B cell (primary cell): Measurements from ENCODE around the gene RUVBL2. TPM values are rescaled to one million over a fixed set of nuclear protein-coding genes. Genes with fewer than 3 reads are reported as not detected.

Source experiments
- ATAC-seq: fragments of 200-7000 bp; cut with Tn5 transposase; one replicate; pipeline ENCODE4 v1.10.0; 2021; ENCODE audit warnings: low read depth, mild to moderate bottlenecking, moderate number of reproducible peaks, moderate library complexity
- CTCF ChIA-PET: fragments of 350-600 bp; sonication (Branson Sonifier 250); formaldehyde crosslinking; loops from one replicate; lab custom pipeline; 2021; ENCODE audit warnings: antibody characterized with exemption, inconsistent platforms; lab: Charles Lee
- POLR2A ChIA-PET: fragments of 350-600 bp; sonication (Branson Sonifier 250); formaldehyde crosslinking; loops from one replicate; lab custom pipeline; 2021; ENCODE audit warnings: antibody characterized with exemption; lab: Charles Lee
- DNase-seq: peaks from one replicate; pipeline ENCODE4 v3.0.0; 2013
- H2AFZ ChIP-seq: 2 replicates; pipeline ENCODE4 v1.6.1; 2012; ENCODE audit warnings: mild to moderate bottlenecking, low read depth, low read length; ENCODE audit not compliant: insufficient read depth, poor library complexity, severe bottlenecking
- H3K27ac ChIP-seq, 2 donors: 1 replicate in 1 of 2; 2 replicates in 1 of 2; pipeline ENCODE4 v1.5.1; 2012 to 2013; ENCODE audit warnings: low read length in 2 of 2, mild to moderate bottlenecking in 2 of 2, moderate library complexity in 1 of 2
- H3K27me3 ChIP-seq, 4 experiments: fragments of 200-600 bp in 1 of 4; sonication (generic) in 1 of 4; replicated peaks in 1 of 4; 1 replicate in 2 of 4; 2 replicates in 2 of 4; pipeline versions ENCODE4 v1.6.1 to v1.7.0; 2013 to 2016; ENCODE audit warnings: low read length in 3 of 4, mild to moderate bottlenecking in 2 of 4, mixed read lengths in 1 of 4, moderate library complexity in 1 of 4; ENCODE audit not compliant: insufficient read depth in 4 of 4, control insufficient read depth in 3 of 4; ENCODE audit errors: control extremely low read depth in 1 of 4
- H3K36me3 ChIP-seq, 2 experiments: replicated peaks in 1 of 2; 1 replicate in 1 of 2; 2 replicates in 1 of 2; pipeline versions ENCODE4 v1.6.1 to v1.7.1; 2013; ENCODE audit warnings: low read length in 1 of 2; ENCODE audit not compliant: insufficient read depth in 2 of 2, control insufficient read depth in 1 of 2; ENCODE audit errors: control extremely low read depth in 1 of 2, extremely low read depth in 1 of 2
- H3K4me1 ChIP-seq, 2 donors: fragments of 200-600 bp in 1 of 2; sonication (generic) in 1 of 2; 1 replicate in 1 of 2; 2 replicates in 1 of 2; pipeline versions ENCODE4 v1.5.1 to v1.6.1; 2013 to 2017; ENCODE audit warnings: low read length in 2 of 2; ENCODE audit not compliant: control insufficient read depth in 2 of 2, insufficient read depth in 2 of 2
- H3K4me2 ChIP-seq: replicated peaks from 2 replicates; pipeline ENCODE3; 2012; ENCODE audit warnings: mild to moderate bottlenecking, low read depth, low read length; ENCODE audit not compliant: poor library complexity, severe bottlenecking
- H3K4me3 ChIP-seq, 5 experiments: fragments of 200-600 bp in 1 of 5; sonication (generic) in 1 of 5; 1 replicate in 3 of 5; 2 replicates in 2 of 5; pipeline versions ENCODE4 v1.5.1 to v1.7.0; 2011 to 2016; ENCODE audit warnings: low read length in 4 of 5, mild to moderate bottlenecking in 4 of 5, low read depth in 2 of 5, control low read depth in 1 of 5, moderate library complexity in 1 of 5; ENCODE audit not compliant: insufficient read depth in 1 of 5; ENCODE audit errors: control extremely low read depth in 1 of 5, extremely low read depth in 1 of 5
- H3K79me2 ChIP-seq: fragments of 200-600 bp; sonication (generic); one replicate; pipeline ENCODE4 v1.6.0; 2016; ENCODE audit warnings: low read length; ENCODE audit not compliant: control insufficient read depth, insufficient read depth
- H3K9ac ChIP-seq: fragments of 200-600 bp; sonication (generic); 2 replicates; pipeline ENCODE4 v1.6.1; 2017; ENCODE audit warnings: mild to moderate bottlenecking, low read length, moderate library complexity
- H3K9me3 ChIP-seq, 3 donors: one replicate each; pipeline versions ENCODE4 v1.6.1 to v1.7.1; 2013; ENCODE audit warnings: low read length in 2 of 3; ENCODE audit not compliant: control insufficient read depth in 2 of 3, insufficient read depth in 1 of 3; ENCODE audit errors: control extremely low read depth in 1 of 3
- H4K20me1 ChIP-seq: 2 replicates; pipeline ENCODE4 v1.6.0; 2012; ENCODE audit warnings: mild to moderate bottlenecking, low read length; ENCODE audit not compliant: insufficient read depth, control insufficient read depth, poor library complexity, severe bottlenecking
- H3K27ac Mint-ChIP-seq: one replicate; pipeline ENCODE4 v1.8.0; 2021; ENCODE audit warnings: mixed read lengths
- H3K27me3 Mint-ChIP-seq: one replicate; pipeline ENCODE4 v1.8.0; 2021; ENCODE audit warnings: mixed read lengths
- H3K4me1 Mint-ChIP-seq: one replicate; pipeline ENCODE4 v1.8.0; 2021; ENCODE audit warnings: mixed read lengths
- H3K4me3 Mint-ChIP-seq: one replicate; pipeline ENCODE4 v1.8.0; 2021; ENCODE audit warnings: mixed read lengths
- H3K9me3 Mint-ChIP-seq: one replicate; pipeline ENCODE4 v1.8.0; 2022; ENCODE audit warnings: mixed read lengths; ENCODE audit not compliant: insufficient read depth
- EZH2 ChIP-seq: IDR thresholded peaks from 2 replicates; pipeline ENCODE4 v1.6.1; 2012; ENCODE audit warnings: borderline replicate concordance, low read depth, mild to moderate bottlenecking, moderate library complexity, low read length; ENCODE audit not compliant: insufficient read depth, poor library complexity, severe bottlenecking
- WGBS: methylation state at CpG from one replicate; pipeline ENCODE4 v1.1.5; 2013; ENCODE audit warnings: missing lambda C conversion rate; ENCODE audit not compliant: insufficient coverage; 5-methylcytosine and 5-hydroxymethylcytosine counted together
- intact Hi-C: fragments of 100-400 bp; cut with micrococcal nuclease; formaldehyde crosslinking; loops from one replicate; pipeline ENCODE4 v1.10.0; 2022
- polyA plus RNA-seq: library from polyadenylated mRNA; depleted of rRNA; stranded (reverse); fragments of >200 nt; gene quantifications from 2 replicates; pipeline ENCODE4 v1.2.3, GENCODE V29; 2012
- total RNA-seq, 2 donors: library from RNA; stranded (reverse); fragments of 120-200 nt in 1 of 2; gene quantifications; 1 replicate in 1 of 2; 2 replicates in 1 of 2; pipeline versions ENCODE4 v1.2.3 to v1.2.4, GENCODE V29; 2013 to 2022
- TF ChIP-seq, protein P1 (sequence below): fragments of 200-600 bp; IDR thresholded peaks from one replicate; pipeline ENCODE4 v1.8.0; 2022; ENCODE audit warnings: antibody characterized with exemption, mild to moderate bottlenecking

Gene RUVBL2
- total and polyA plus RNA-seq, 2 donors (not counting 1 experiment from before 2014, with no cell fraction given): 36.1 to 57.4 TPM

DNA sequence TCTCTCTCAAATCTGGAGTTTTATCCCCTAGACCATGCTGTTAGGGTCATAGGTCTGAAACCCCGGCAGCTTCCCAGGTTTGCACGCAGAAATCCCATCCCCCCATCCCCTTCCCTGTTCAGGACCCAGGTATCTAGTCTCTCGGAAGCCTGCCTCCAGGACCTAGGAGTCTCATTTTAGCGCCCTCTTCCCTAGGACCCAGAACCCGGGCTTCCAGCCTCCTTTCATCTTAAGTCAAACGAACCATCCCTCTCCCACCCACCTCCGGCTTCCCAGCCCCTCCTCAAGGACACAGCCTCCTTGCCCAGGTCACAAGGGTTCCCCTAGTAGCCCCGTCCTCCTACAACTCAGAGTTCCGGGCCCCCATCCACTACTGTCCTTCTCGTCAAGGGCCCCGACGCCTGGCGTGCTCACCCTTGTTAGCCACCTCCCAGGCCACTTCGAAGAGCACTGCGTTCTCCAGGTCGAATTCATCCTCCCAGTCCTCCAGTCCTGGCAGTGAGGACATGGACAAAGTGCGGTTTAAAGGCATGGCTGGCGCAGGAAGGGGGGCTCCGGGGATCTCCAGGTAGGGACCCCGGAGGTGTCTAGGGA is 1.0 kb upstream of the RUVBL2 start:
- intact Hi-C loops: loop anchor here (1.0 to 10.0 kb wide), 9 partner anchors 14 to 216 kb away; partner anchors contain the start of genes C19orf73, FTL, LIN7B and NUCB1
- Histone ChIP-seq H2AFZ (peak overlapping the region; percentile 94), H4K20me1 (peaks cover 8% of the 10 kb centered on the region), H3K9me3 (no peaks in the 10 kb centered on the region), H3K36me3 (peaks cover 0 to 7% of the 10 kb centered on the region in 2 experiments), H3K4me1 (peaks cover 15 to 27% of the 10 kb centered on the region in 2 donors), H3K4me3 (peak overlapping the region; percentile 61 to 94 (median 79)), H3K79me2 (peaks cover 62% of the 10 kb centered on the region), H3K9ac (peak overlapping the region; percentile 94), H3K27ac (peak overlapping the region; percentile 49 to 70), H3K27me3 (no peaks in the 10 kb centered on the region), H3K4me2 (peak overlapping the region; percentile 99)
- no peaks in the 10 kb centered on the region for H3K27me3 Mint-ChIP-seq
- peak overlapping the region; percentile 92 for H3K27ac Mint-ChIP-seq
- ATAC-seq (no peak), DNase-seq (no peak)
- under 1% methylated on average over 17 of the region's 20 CpGs for WGBS
- peak overlapping the region; percentile 94 for H3K4me3 Mint-ChIP-seq
- TF ChIP-seq, protein P1, sequence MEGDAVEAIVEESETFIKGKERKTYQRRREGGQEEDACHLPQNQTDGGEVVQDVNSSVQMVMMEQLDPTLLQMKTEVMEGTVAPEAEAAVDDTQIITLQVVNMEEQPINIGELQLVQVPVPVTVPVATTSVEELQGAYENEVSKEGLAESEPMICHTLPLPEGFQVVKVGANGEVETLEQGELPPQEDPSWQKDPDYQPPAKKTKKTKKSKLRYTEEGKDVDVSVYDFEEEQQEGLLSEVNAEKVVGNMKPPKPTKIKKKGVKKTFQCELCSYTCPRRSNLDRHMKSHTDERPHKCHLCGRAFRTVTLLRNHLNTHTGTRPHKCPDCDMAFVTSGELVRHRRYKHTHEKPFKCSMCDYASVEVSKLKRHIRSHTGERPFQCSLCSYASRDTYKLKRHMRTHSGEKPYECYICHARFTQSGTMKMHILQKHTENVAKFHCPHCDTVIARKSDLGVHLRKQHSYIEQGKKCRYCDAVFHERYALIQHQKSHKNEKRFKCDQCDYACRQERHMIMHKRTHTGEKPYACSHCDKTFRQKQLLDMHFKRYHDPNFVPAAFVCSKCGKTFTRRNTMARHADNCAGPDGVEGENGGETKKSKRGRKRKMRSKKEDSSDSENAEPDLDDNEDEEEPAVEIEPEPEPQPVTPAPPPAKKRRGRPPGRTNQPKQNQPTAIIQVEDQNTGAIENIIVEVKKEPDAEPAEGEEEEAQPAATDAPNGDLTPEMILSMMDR: no peak
- TF ChIP-seq EZH2: no peak
- ChIA-PET POLR2A (interaction anchor here (0.6 to 1.4 kb wide), 14 partner anchors 9 to 1386 kb away, joined by 3 to 17 read pairs (median 4); partner anchors contain the start of genes BAX, CA11, FTL and HSD17B14), CTCF (interaction anchor here (0.5 to 3.4 kb wide), 29 partner anchors 8 to 574 kb away, joined by 3 to 17 read pairs (median 4); partner anchors contain the start of genes DHDH, FTL, HSD17B14 and LIN7B)
- peaks cover 37% of the 10 kb centered on the region for H3K4me1 Mint-ChIP-seq
- H3K9me3 Mint-ChIP-seq: no peaks in the 10 kb centered on the region

DNA sequence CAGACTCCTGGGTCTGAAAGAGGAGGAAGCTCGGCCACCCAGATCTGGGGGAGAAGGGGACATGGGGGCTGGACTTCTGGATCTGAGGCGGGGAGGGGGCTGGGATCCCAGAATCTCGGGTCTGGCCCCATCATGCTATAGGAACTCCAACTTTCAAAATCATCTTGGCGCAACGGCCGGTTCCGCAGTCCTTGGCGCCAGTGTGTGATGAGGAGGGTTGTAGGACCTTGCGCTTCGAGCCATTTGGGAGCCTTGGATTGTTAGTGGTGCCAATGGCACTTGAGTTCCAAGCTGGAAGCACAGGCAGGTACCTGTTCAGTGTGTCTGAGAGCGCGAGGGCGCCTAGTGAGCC is 324 bp downstream of the RUVBL2 start:
- H3K4me1 Mint-ChIP-seq: peaks cover 34% of the 10 kb centered on the region
- peaks cover 19% of the 10 kb centered on the region for H4K20me1 ChIP-seq
- peaks cover 15 to 27% of the 10 kb centered on the region in 2 donors for H3K4me1 ChIP-seq

More for the DNA sequence above, 324 bp downstream of the RUVBL2 start:
- POLR2A ChIA-PET: interaction anchor here (0.7 to 1.4 kb wide), 9 partner anchors 11 to 375 kb away, joined by 3 to 17 read pairs (median 7); partner anchors contain the start of genes FTL, RPL18 and SPHK2
- ATAC-seq (no peak), DNase-seq (no peak)
- Histone ChIP-seq H3K27me3 (no peaks in the 10 kb centered on the region), H3K27ac (peak overlapping the region; percentile 77 to 89), H3K79me2 (peaks cover 72% of the 10 kb centered on the region), H3K9me3 (no peaks in the 10 kb centered on the region), H3K36me3 (peaks cover 0 to 4% of the 10 kb centered on the region in 2 experiments), H2AFZ (peak overlapping the region; percentile 94), H3K4me2 (peak overlapping the region; percentile 99), H3K4me3 (peak overlapping the region; percentile 26 to 94 (median 77)), H3K9ac (peak overlapping the region; percentile 94)
- CTCF ChIA-PET: interaction anchor here (0.6 to 3.4 kb wide), 20 partner anchors 9 to 214 kb away, joined by 3 to 17 read pairs (median 4); partner anchors contain the start of genes FTL, HSD17B14 and LIN7B
- intact Hi-C loops: loop anchor here (10.0 kb wide), 1 partner anchor 121 kb away; the partner anchor contains the start of genes C19orf73, LIN7B and PPFIA3
- no peak for TF ChIP-seq EZH2
- TF ChIP-seq, protein P1: no peak
- Mint-ChIP-seq H3K9me3 (no peaks in the 10 kb centered on the region), H3K4me3 (peak overlapping the region; percentile 94), H3K27ac (peak overlapping the region; percentile 92), H3K27me3 (no peaks in the 10 kb centered on the region)
- WGBS: 5% methylated on average over 10 of the region's 13 CpGs
